GM12892 (cell line): ENCODE results near the gene TRIM17.

Source experiments
- DNase-seq: peaks from one replicate; pipeline ENCODE4 v3.0.0; 2011; ENCODE audit not compliant: insufficient read length
- FAIRE-seq: peaks from 2 replicates; lab custom pipeline; 2011; peaks lifted over from hg19 to GRCh38; lab: Jason Lieb, UNC
- POLR2A ChIP-seq: IDR thresholded peaks from 2 replicates; pipeline ENCODE4 v1.6.1; 2011; ENCODE audit warnings: low read depth, low read length, control low read depth
- POLR2AphosphoS5 ChIP-seq: IDR thresholded peaks from 2 replicates; pipeline ENCODE4 v1.6.1; 2011; ENCODE audit warnings: low read depth, low read length, control low read depth
- TAF1 ChIP-seq: IDR thresholded peaks from 2 replicates; pipeline ENCODE4 v1.6.1; 2011; ENCODE audit warnings: low read depth, mild to moderate bottlenecking, control low read depth, low read length, borderline replicate concordance

TRIM17 gene

DNA sequence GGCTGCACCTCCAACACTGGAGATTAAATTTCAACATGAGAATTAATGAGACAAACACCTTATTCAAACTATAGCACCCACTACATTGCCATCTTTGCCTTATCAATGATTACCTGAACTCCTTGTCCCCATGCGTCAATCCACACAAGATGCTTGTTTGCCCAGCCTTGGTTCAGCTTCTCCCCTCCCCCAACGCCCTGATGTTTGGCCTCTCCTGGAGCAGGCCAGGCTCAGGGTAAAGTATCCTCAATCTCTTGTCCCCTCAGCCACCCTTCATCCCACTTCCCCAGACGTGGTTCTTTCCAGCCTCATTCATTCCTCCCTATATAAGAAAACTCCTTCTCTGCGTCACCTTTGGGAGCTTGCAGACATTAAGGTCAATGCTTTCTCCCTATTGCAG lies 11.8 kb upstream of the TRIM17 start:
- FAIRE-seq (no peak), DNase-seq (no peak)
- TF ChIP-seq TAF1 (no peak), POLR2AphosphoS5 (no peak), POLR2A (no peak)

DNA sequence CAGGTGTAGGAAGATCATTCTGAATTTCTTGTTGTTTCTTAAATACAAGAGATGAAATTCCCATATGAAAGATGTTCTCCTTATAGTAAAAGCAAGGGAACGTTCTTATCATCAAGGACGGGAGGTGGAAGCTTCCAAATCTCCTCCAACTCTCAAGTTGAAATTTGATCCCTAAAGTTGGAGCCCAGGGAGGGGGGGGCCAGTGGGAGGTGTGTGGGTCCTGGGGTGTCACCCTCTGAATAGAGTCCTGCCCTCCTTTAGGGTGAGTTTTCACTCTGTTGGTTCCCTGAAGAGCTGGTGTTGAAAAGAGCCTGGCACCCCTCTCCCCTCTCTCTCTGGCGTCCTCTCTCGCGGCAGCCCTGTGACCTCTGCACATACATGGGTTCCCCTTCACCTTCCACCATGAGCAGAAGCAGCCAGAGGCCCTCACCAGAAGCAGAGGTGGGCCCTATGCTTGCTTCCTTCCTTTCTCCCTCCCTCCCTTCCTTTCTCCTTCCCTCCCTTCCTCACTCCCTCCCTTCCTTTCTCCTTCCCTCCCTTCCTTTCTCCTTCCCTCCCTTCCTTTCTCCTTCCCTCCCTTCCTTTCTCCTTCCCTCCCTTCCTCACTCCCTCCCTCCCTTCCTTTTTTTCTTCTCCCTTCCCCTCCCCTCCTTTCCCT lies 10.0 kb upstream of the TRIM17 start:
- TF ChIP-seq TAF1: no peak
- no peak for TF ChIP-seq POLR2A
- TF ChIP-seq POLR2AphosphoS5: no peak
- no peak for FAIRE-seq

GRCh38 chr1:228424685-228425660 lies 8.3 kb upstream of the TRIM17 start:
- DNase-seq (no peak), FAIRE-seq (no peak)
- TF ChIP-seq POLR2AphosphoS5 (no peak), POLR2A (no peak), TAF1 (no peak)

More for the DNA sequence above, 10.0 kb upstream of the TRIM17 start:
- no peak for DNase-seq

- FAIRE-seq (no peak), DNase-seq (no peak)
- TF ChIP-seq POLR2AphosphoS5 (no peak), TAF1 (no peak), POLR2A (no peak)
These were observed 6.9 kb upstream of the TRIM17 start for GRCh38 chr1:228423404-228424053.

DNA sequence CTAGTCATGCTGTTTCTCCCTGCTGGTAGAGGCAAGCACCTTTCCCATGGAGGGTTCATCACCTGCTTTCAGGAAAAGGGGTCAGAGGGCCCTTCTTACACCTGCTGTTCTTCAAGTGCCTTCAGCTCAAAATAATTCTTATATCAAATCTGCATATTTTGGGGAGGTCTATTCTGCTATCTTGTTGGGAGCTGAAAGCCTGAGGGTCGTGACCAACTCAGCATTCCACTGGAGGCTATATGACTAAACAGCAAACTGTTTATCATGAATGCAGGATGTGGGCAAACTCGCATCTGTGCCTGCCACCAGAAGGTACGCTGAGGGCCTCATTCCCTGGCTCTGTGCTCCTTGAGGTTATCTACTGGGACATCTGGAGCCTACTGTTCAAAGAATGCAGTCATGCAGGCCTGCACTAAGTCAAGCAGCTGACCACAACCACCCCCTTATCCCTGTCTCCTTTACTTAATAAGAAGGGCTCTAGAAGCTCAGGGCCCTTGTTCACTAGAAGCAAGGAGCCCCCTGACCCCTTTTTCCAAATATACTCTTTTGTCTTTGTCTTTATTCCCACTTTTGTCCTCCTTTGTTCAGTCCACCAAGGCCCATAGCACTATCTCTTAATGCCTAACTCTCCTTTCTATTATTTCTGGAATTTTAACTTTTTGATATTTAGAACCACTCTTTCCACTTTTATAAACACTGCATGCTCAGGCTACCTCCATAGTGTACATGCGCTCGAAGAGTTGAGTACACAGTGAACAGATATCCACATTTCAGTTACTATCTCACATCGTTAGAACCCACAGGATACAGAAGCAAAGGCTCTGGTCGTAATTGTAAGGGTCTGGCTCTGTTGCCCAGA lies 4.5 kb upstream of the TRIM17 start:
- FAIRE-seq: no peak
- no peak for TF ChIP-seq TAF1
- no peak for TF ChIP-seq POLR2A
- TF ChIP-seq POLR2AphosphoS5: no peak
- DNase-seq: no peak

DNA sequence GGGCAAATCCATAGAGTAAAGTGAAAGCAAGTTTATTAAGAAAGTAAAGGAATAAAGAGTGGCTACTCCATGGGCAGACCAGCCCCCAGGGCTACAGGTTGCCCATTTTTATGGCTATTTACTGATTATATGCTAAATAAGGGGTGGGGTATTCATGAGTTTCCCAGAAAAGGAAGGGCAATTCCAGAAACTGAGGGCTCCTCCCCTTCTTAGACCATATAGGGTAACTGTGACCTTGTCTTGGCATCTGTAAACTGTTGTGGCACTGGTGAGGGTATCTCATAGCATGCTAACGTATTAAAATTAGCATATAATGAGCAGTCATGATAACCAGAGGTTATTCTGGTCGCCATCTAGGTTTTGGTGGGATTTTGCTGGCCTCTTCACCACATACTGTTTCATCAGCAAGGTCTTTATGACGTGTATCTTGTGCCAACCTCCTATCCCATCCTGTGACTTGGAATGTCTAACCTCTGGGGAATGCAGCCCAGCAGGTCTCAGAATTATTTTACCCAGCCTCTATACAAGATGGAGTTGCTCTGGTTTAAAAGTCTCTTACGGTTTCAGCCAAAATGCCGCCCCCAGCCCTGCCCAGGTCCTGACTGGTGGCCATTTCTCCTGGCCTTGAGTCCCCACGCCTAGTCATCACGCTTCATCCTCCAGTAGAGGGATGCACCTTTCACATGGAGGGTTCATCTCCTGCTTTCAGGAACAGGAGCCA lies 982 bp upstream of the TRIM17 start:
- DNase-seq: no peak
- no peak for FAIRE-seq
- TF ChIP-seq TAF1 (no peak), POLR2AphosphoS5 (no peak), POLR2A (no peak)

- TF ChIP-seq TAF1 (no peak), POLR2AphosphoS5 (no peak)
- no peak for DNase-seq
- FAIRE-seq: no peak
These were observed 400 bp upstream of the TRIM17 start for GRCh38 chr1:228417061-228417460.

DNA sequence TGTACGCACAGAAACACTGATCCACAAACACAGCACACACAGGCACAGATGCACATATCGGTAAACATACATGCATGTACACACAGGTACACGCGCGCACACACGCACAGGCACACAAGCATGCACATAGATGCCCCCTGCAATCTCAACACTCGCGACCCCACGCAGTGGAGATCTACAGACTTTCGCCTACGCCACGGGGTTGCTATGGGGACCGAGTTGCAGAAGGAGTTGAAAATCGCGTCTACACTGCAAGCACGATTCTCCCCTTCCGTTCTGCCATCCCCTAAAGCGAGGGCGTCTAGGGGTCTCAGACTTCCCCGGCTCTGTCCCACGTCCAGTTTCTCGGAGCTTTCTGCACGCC lies 826 bp downstream of the TRIM17 start:
- DNase-seq (no peak), FAIRE-seq (no peak)
- TF ChIP-seq POLR2AphosphoS5 (no peak), TAF1 (no peak)

DNA sequence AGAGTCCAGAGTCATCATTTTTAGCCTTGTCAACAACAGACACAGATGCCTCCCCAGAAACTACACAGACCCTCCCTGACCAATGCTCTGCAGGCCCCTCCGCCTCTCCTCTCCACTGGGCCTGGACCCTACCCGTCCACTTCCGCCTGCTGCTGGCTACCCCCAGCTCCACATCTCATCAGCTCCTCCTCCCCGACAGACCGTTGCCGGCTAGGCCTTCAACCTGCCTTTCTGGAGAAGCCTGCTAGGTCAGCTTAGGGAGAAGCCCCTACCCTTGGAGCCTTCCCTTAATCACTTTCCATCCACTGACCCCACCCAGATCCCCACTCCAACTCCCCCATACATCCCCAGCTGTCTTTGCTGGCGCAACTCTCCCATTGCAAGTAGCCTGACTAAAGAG lies 1.4 kb downstream of the TRIM17 start:
- no peak for TF ChIP-seq TAF1
- TF ChIP-seq POLR2AphosphoS5: no peak
- TF ChIP-seq POLR2A: no peak
- DNase-seq: no peak
- FAIRE-seq: no peak

DNA sequence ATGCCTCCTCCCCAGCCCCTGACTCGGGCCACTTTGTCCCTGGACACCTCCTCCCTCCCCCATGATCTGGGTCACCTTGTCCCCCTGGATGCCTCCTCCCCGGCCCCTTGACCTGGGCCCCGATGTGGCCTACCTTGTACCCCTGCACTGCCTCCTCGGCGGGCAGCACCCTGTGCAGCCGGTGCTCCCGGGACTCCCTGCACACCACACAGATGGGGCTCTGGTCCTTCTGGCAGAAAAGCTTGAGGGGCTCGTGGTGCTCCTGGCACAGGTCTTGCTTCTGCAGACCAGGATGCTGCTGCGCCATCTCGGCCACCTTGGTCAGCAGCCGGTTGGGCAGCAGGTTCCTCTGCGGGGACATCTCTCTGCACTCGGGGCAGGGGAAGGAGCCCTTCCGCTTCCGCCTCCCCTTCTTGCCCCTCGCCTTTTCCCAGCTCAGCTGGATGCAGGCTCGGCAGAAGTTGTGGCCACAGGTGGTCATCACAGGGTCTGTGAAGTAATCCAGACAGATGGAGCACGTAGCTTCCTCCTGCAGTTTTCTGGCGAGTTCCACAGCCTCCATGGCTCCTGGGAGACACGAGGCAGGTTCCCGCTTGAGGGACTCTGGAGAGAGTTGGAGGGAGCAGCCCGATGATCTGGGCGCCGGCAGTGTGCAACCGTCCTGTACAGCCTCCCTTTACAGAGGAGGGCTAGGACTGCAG lies 2.0 kb downstream of the TRIM17 start:
- no peak for TF ChIP-seq TAF1
- no peak for TF ChIP-seq POLR2A
- TF ChIP-seq POLR2AphosphoS5: no peak
- DNase-seq (no peak), FAIRE-seq (no peak)
